ENCODE results near the gene WDR74. TPM values are rescaled to one million over a fixed set of nuclear protein-coding genes. Genes with fewer than 3 reads are reported as not detected.

The WDR74 gene
- total RNA-seq, 1 donor from 2014 or later = 53.5 TPM

- Histone ChIP-seq H3K9me3 (ENCODE audit: insufficient read depth, low read depth, low read length) (no peaks in the 10 kb centered on the region), H3K79me2 (ENCODE audit: insufficient read depth, low read length) (peaks cover 50% of the 10 kb centered on the region), H3K36me3 (ENCODE audit: insufficient read depth, low read length) (peaks cover 5% of the 10 kb centered on the region), H3K27me3 (ENCODE audit: insufficient read depth, low read length) (no peaks in the 10 kb centered on the region), H3K4me2 (ENCODE audit: low read length) (peak within 1 kb of the TSS; percentile 87), H3K9ac (ENCODE audit: low read length) (peak within 1 kb of the TSS; percentile 94), H4K20me1 (ENCODE audit: insufficient read depth, low read length) (peaks cover 39% of the 10 kb centered on the region), H3K4me3 (ENCODE audit: insufficient read depth, low read depth, low read length) (peak within 1 kb of the TSS; percentile 95), H3K4me1 (ENCODE audit: insufficient read depth, low read length) (peaks cover 27% of the 10 kb centered on the region), H3K27ac (ENCODE audit: low read depth, low read length) (peak within 1 kb of the TSS; percentile 90), H2AFZ (ENCODE audit: low read depth, low read length) (peak within 1 kb of the TSS; percentile 76)
- Mint-ChIP-seq H3K27me3 (ENCODE audit: low read depth, unreplicated experiment) (no peaks in the 10 kb centered on the region), H3K4me3 (ENCODE audit: unreplicated experiment) (peak within 1 kb of the TSS; percentile 93), H3K4me1 (ENCODE audit: low read depth, unreplicated experiment) (peaks cover 14% of the 10 kb centered on the region), H3K36me3 (ENCODE audit: low read depth, unreplicated experiment) (peaks cover 9% of the 10 kb centered on the region), H3K9me3 (ENCODE audit: unreplicated experiment) (no peaks in the 10 kb centered on the region), H3K27ac (ENCODE audit: unreplicated experiment) (peak within 1 kb of the TSS; percentile 84)
- FAIRE-seq (no peak), DNase-seq (ENCODE audit: low read depth) (peak; percentile 95)
- TF ChIP-seq EZH2 (IDR thresholded peaks at IDR 0.05; ENCODE audit: insufficient read depth, low read length) (no peak), CTCF (IDR thresholded peaks at IDR 0.05; ENCODE audit: insufficient read depth, low read depth, low read length) (peak; percentile 43)
These were observed 52.2 kb downstream of the WDR74 start, which contains the start of gene TMEM179B for GRCh38 chr11:62787005-62787759. TSS of gene TMEM179B (plus strand) at chr11:62787402. CDS start at chr11:62787432, 30 bp downstream.

- Mint-ChIP-seq H3K4me1 (ENCODE audit: low read depth, unreplicated experiment) (peaks cover 11% of the 10 kb centered on the region), H3K36me3 (ENCODE audit: low read depth, unreplicated experiment) (peaks cover 11% of the 10 kb centered on the region), H3K9me3 (ENCODE audit: unreplicated experiment) (no peaks in the 10 kb centered on the region), H3K27me3 (ENCODE audit: low read depth, unreplicated experiment) (no peaks in the 10 kb centered on the region), H3K4me3 (ENCODE audit: unreplicated experiment) (peak overlapping the region; percentile 80), H3K27ac (ENCODE audit: unreplicated experiment) (peak overlapping the region; percentile 75)
- TF ChIP-seq EZH2 (IDR thresholded peaks at IDR 0.05; ENCODE audit: insufficient read depth, low read length) (no peak), CTCF (IDR thresholded peaks at IDR 0.05; ENCODE audit: insufficient read depth, low read depth, low read length) (peak; percentile 78)
- DNase-seq (ENCODE audit: low read depth) = peak; percentile 35
- no peaks in the 10 kb centered on the region for H3K9me3 ChIP-seq (ENCODE audit: insufficient read depth, low read depth, low read length)
- FAIRE-seq = no peak
- peak overlapping the region; percentile 76 for H2AFZ ChIP-seq (ENCODE audit: low read depth, low read length)
- H3K27ac ChIP-seq (ENCODE audit: low read depth, low read length) = peak overlapping the region; percentile 90
- H3K36me3 ChIP-seq (ENCODE audit: insufficient read depth, low read length) = peaks cover 3% of the 10 kb centered on the region
- peak overlapping the region; percentile 95 for H3K4me3 ChIP-seq (ENCODE audit: insufficient read depth, low read depth, low read length)
- H3K4me2 ChIP-seq (ENCODE audit: low read length) = peak overlapping the region; percentile 87
- H3K79me2 ChIP-seq (ENCODE audit: insufficient read depth, low read length) = peaks cover 46% of the 10 kb centered on the region
- H4K20me1 ChIP-seq (ENCODE audit: insufficient read depth, low read length) = peaks cover 35% of the 10 kb centered on the region
- no peaks in the 10 kb centered on the region for H3K27me3 ChIP-seq (ENCODE audit: insufficient read depth, low read length)
- peak overlapping the region; percentile 94 for H3K9ac ChIP-seq (ENCODE audit: low read length)
- H3K4me1 ChIP-seq (ENCODE audit: insufficient read depth, low read length) = peaks cover 23% of the 10 kb centered on the region
These were observed 52.9 kb downstream of the WDR74 start for GRCh38 chr11:62786318-62787004.

Small RNA genes within 50 kb of the gene (microRNA-seq; reads per million reads assigned to microRNA genes)
- 4.7 reads per million, percentile 19 among the genes with 10 or more reads in this experiment for gene MIR6514
- 0.82 reads per million for gene MIR6748

Other genes starting within 250 kb of the WDR74 start
- gene TUT1, start 248.1 kb downstream of the WDR74 start, total RNA-seq = 16.8 and 18.3 TPM in 2 replicates
- gene MTA2, start 237.7 kb downstream of the WDR74 start, total RNA-seq = 123 and 136 TPM in 2 replicates
- 25.5 and 29.8 TPM in 2 replicates for gene EML3, start 226.8 kb downstream of the WDR74 start, total RNA-seq
- 0.79 and 1.3 TPM in 2 replicates for gene ROM1, start 226.3 kb downstream of the WDR74 start, total RNA-seq
- gene B3GAT3, start 217.6 kb downstream of the WDR74 start, total RNA-seq = 52.4 and 54.5 TPM in 2 replicates
- 323 and 344 TPM in 2 replicates for gene GANAB, start 193.0 kb downstream of the WDR74 start, total RNA-seq
- 16.7 and 18.4 TPM in 2 replicates for gene INTS5, start 186.3 kb downstream of the WDR74 start, total RNA-seq
- gene C11orf98, start 174.4 kb downstream of the WDR74 start, total RNA-seq = 60.0 and 69.8 TPM in 2 replicates
- 15.6 and 23.3 TPM in 2 replicates for gene CSKMT, start 174.3 kb downstream of the WDR74 start, total RNA-seq
- 7.2 and 8.7 TPM in 2 replicates for gene UQCC3, start 167.9 kb downstream of the WDR74 start, total RNA-seq
- gene LBHD1, start 167.3 kb downstream of the WDR74 start, total RNA-seq = 6.4 and 8.0 TPM in 2 replicates
- 80.0 and 89.8 TPM in 2 replicates for gene UBXN1, start 160.5 kb downstream of the WDR74 start, total RNA-seq
- gene LRRN4CL, start 150.1 kb downstream of the WDR74 start, total RNA-seq = 0.17 and 0.43 TPM in 2 replicates
- gene BSCL2, start 132.2 kb downstream of the WDR74 start, total RNA-seq = 51.1 and 55.0 TPM in 2 replicates
- gene GNG3, start 131.9 kb downstream of the WDR74 start, total RNA-seq = 0.46 TPM in 1 of 2 replicates, not detected in the other
- gene HNRNPUL2, start 112.1 kb downstream of the WDR74 start, total RNA-seq = 39.9 and 40.0 TPM in 2 replicates
- gene TTC9C, start 111.1 kb downstream of the WDR74 start, total RNA-seq = 51.9 and 60.8 TPM in 2 replicates
- gene ZBTB3, start 85.4 kb downstream of the WDR74 start, total RNA-seq = 11.0 and 11.2 TPM in 2 replicates
- gene POLR2G, start 78.0 kb downstream of the WDR74 start, total RNA-seq = 88.3 and 89.1 TPM in 2 replicates
- gene TAF6L, start 68.2 kb downstream of the WDR74 start, total RNA-seq = 14.7 and 15.1 TPM in 2 replicates
- gene TMEM179B, start 52.2 kb downstream of the WDR74 start, total RNA-seq = 51.3 and 57.5 TPM in 2 replicates
- gene TMEM223, start 47.6 kb downstream of the WDR74 start, total RNA-seq = 7.8 and 11.3 TPM in 2 replicates
- gene NXF1, start 34.1 kb downstream of the WDR74 start, total RNA-seq = 51.4 and 55.9 TPM in 2 replicates
- 44.2 and 45.7 TPM in 2 replicates for gene STX5, start 7.5 kb downstream of the WDR74 start, total RNA-seq
- gene TEX54, start 6.7 kb downstream of the WDR74 start, total RNA-seq = not detected in 2 replicates
- gene SLC3A2, start 41.3 kb upstream of the WDR74 start, total RNA-seq = 588 and 592 TPM in 2 replicates
- not detected in 2 replicates for gene CHRM1, start 81.8 kb upstream of the WDR74 start, total RNA-seq
- not detected in 2 replicates for gene SLC22A6, start 145.4 kb upstream of the WDR74 start, total RNA-seq
- not detected in 2 replicates for gene SLC22A8, start 176.3 kb upstream of the WDR74 start, total RNA-seq

Measured in astrocyte (in vitro differentiated cells and primary cell).